Keratinocyte (primary cell): ENCODE results near the gene C4orf50. TPM values are rescaled to one million over a fixed set of nuclear protein-coding genes. Genes with fewer than 3 reads are reported as not detected.

Experiments
- DNase-seq: peaks from one replicate; pipeline ENCODE4 v3.0.0-alpha.2; 2011; ENCODE audit warnings: low read depth, missing footprints, low spot score
- FAIRE-seq: peaks from 2 replicates; lab custom pipeline; 2011; peaks lifted over from hg19 to GRCh38; lab: Jason Lieb, UNC
- H2AFZ ChIP-seq: 2 replicates; pipeline ENCODE4 v1.6.0; 2012; ENCODE audit warnings: low read length, control low read depth, inconsistent platforms; ENCODE audit not compliant: control insufficient read depth
- H3K27ac ChIP-seq: 2 replicates; pipeline ENCODE4 v1.5.1; 2011; ENCODE audit warnings: low read length; ENCODE audit not compliant: control insufficient read depth, insufficient read depth
- H3K27me3 ChIP-seq: 3 replicates; pipeline ENCODE4 v1.6.0; 2011; ENCODE audit warnings: low read length; ENCODE audit not compliant: control insufficient read depth, insufficient read depth; ENCODE audit errors: extremely low read depth
- H3K36me3 ChIP-seq, 2 experiments: 2 replicates in 1 of 2; 3 replicates in 1 of 2; pipeline ENCODE4 v1.5.1; 2011; ENCODE audit warnings: low read length in 2 of 2, mild to moderate bottlenecking in 1 of 2; ENCODE audit not compliant: control insufficient read depth in 2 of 2, insufficient read depth in 2 of 2; ENCODE audit errors: extremely low read depth in 1 of 2
- H3K4me1 ChIP-seq: 3 replicates; pipeline ENCODE4 v1.5.1; 2011; ENCODE audit warnings: low read length; ENCODE audit not compliant: control insufficient read depth, insufficient read depth; ENCODE audit errors: extremely low read depth
- H3K4me2 ChIP-seq: 3 replicates; pipeline ENCODE4 v1.6.0; 2011; ENCODE audit warnings: low read depth, low read length; ENCODE audit not compliant: control insufficient read depth, insufficient read depth; ENCODE audit errors: extremely low read depth
- H3K4me3 ChIP-seq, 3 experiments: fragments of 200-600 bp in 1 of 3; sonication (generic) in 1 of 3; 2 replicates in 2 of 3; 3 replicates in 1 of 3; pipeline ENCODE4 v1.5.1; 2011 to 2016; ENCODE audit warnings: low read length in 3 of 3, mild to moderate bottlenecking in 3 of 3, control low read depth in 2 of 3, inconsistent platforms in 1 of 3, low read depth in 1 of 3, mixed read lengths in 1 of 3, mixed run types in 1 of 3, moderate library complexity in 1 of 3; ENCODE audit not compliant: control insufficient read depth in 2 of 3, insufficient read depth in 2 of 3; ENCODE audit errors: extremely low read depth in 1 of 3
- H3K79me2 ChIP-seq: 2 replicates; pipeline ENCODE4 v1.6.0; 2012; ENCODE audit warnings: low read length; ENCODE audit not compliant: control insufficient read depth, insufficient read depth
- H3K9ac ChIP-seq: 3 replicates; pipeline ENCODE4 v1.6.0; 2011; ENCODE audit warnings: low read length; ENCODE audit not compliant: control insufficient read depth, insufficient read depth; ENCODE audit errors: extremely low read depth
- H3K9me1 ChIP-seq: 3 replicates; pipeline ENCODE4 v1.6.0; 2011; ENCODE audit warnings: low read length; ENCODE audit not compliant: control insufficient read depth, insufficient read depth; ENCODE audit errors: extremely low read depth
- H3K9me3 ChIP-seq: 2 replicates; pipeline ENCODE4 v1.5.1; 2012; ENCODE audit warnings: low read depth, low read length; ENCODE audit not compliant: control insufficient read depth
- H4K20me1 ChIP-seq: 3 replicates; pipeline ENCODE4 v1.6.0; 2011; ENCODE audit warnings: low read length; ENCODE audit not compliant: control insufficient read depth, insufficient read depth; ENCODE audit errors: extremely low read depth
- CTCF ChIP-seq, 3 experiments: IDR thresholded peaks in 1 of 3; conservative IDR thresholded peaks in 1 of 3; optimal IDR thresholded peaks in 1 of 3; 2 replicates in 2 of 3; 3 replicates in 1 of 3; pipeline versions ENCODE3 to v1.5.1; 2011; ENCODE audit warnings: low read length in 3 of 3, mild to moderate bottlenecking in 3 of 3, moderate library complexity in 2 of 3, control low read depth in 1 of 3, inconsistent platforms in 1 of 3; ENCODE audit not compliant: insufficient read depth in 2 of 3; ENCODE audit errors: extremely low read depth in 1 of 3
- EZH2 ChIP-seq: IDR thresholded peaks from one replicate; pipeline ENCODE4 v1.6.1; 2012; ENCODE audit warnings: inconsistent platforms, mild to moderate bottlenecking, low read length, moderate library complexity
- dilution Hi-C: fragments of 300-500 bp; cut with MboI; formaldehyde crosslinking; loops from one replicate; pipeline ENCODE4 v1.7.0; 2020; ENCODE audit warnings: low sequenced_read_pairs; ENCODE audit not compliant: extremely low pct_ligation_motif_present
- polyA plus RNA-seq, 5 experiments: library from polyadenylated mRNA; depleted of rRNA in 3 of 5; stranded (reverse) in 3 of 5; stranded (forward) in 1 of 5; unstranded in 1 of 5; fragments of >200 nt; gene quantifications; 1 replicate in 1 of 5; 2 replicates in 3 of 5; 3 replicates in 1 of 5; pipeline versions ENCODE4 v1.2.1 to v1.2.3, GENCODE V29; 2011 to 2012; ENCODE audit warnings: missing spikeins in 2 of 5, low read depth in 1 of 5, low replicate concordance in 1 of 5

The C4orf50 gene
- polyA plus RNA-seq, 1 donor (not counting 4 experiments of a cell fraction or from before 2014, with no cell fraction given) = not detected

GRCh38 chr4:5924461-5925125 is 93.6 kb downstream of the C4orf50 start:
- H3K27me3 ChIP-seq = peaks cover 4% of the 10 kb centered on the region
- H4K20me1 ChIP-seq = no peaks in the 10 kb centered on the region

DNA sequence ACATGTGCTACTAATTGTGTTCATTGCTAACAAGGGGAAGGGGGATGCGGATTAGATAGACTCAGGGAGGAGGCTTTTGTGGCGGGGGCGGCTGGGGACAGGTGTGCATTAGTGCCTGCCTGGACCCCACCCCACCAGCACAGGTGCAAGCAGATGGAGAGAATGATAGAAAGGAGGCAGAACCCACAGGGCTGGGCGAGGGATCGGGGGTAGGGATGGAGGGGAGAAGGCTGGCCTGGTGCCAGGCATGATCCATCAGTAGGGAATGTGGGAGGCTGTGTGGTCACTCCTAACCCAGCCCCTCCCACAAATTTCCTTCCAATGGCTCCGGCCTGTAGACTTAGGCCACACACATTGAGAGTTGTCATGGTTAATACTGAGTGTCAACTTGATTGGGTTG is 94.9 kb downstream of the C4orf50 start:
- dilution Hi-C loops = no loop called here
- H2AFZ ChIP-seq = no peak overlapping the region
- H3K27ac ChIP-seq = no peak overlapping the region
- H3K79me2 ChIP-seq = no peaks in the 10 kb centered on the region
- H3K9ac ChIP-seq = no peak overlapping the region
- peaks cover 4% of the 10 kb centered on the region for H3K27me3 ChIP-seq
- H3K9me3 ChIP-seq = no peaks in the 10 kb centered on the region
- DNase-seq (no peak), FAIRE-seq (no peak)
- H4K20me1 ChIP-seq = no peaks in the 10 kb centered on the region
- no peaks in the 10 kb centered on the region for H3K9me1 ChIP-seq
- H3K4me3 ChIP-seq = no peak overlapping the region
- no peaks in the 10 kb centered on the region for H3K4me1 ChIP-seq
- no peak overlapping the region for H3K4me2 ChIP-seq
- TF ChIP-seq EZH2 (no peak), CTCF (optimal IDR thresholded peaks at IDR 0.05 in 1 of 3, IDR thresholded peaks at IDR 0.05 in 1 of 3, conservative IDR thresholded peaks at IDR 0.05 in 1 of 3; ENCODE audit: extremely low read depth in 1 of 3, insufficient read depth in 2 of 3, low read length in 3 of 3) (no peak)
- no peaks in the 10 kb centered on the region for H3K36me3 ChIP-seq

More at GRCh38 chr4:5924461-5925125, 93.6 kb downstream of the C4orf50 start:
- Histone ChIP-seq H3K27ac (no peak overlapping the region), H3K4me3 (no peak overlapping the region), H2AFZ (no peak overlapping the region), H3K9ac (no peak overlapping the region), H3K9me3 (no peaks in the 10 kb centered on the region), H3K4me2 (no peak overlapping the region), H3K79me2 (no peaks in the 10 kb centered on the region), H3K36me3 (no peaks in the 10 kb centered on the region), H3K4me1 (no peaks in the 10 kb centered on the region), H3K9me1 (no peaks in the 10 kb centered on the region)
- no peak for DNase-seq
- no peak for TF ChIP-seq EZH2
- no peak for TF ChIP-seq CTCF (optimal IDR thresholded peaks at IDR 0.05 in 1 of 3, IDR thresholded peaks at IDR 0.05 in 1 of 3, conservative IDR thresholded peaks at IDR 0.05 in 1 of 3; ENCODE audit: extremely low read depth in 1 of 3, insufficient read depth in 2 of 3, low read length in 3 of 3)
- no peak for FAIRE-seq
- dilution Hi-C loops = no loop called here
